Activated T-cell treated with anti-CD3 and anti-CD28 coated beads, Interleukin-2, amount 50 U/mL, for 1 hour (primary cell): Measurements from ENCODE around the gene ZFYVE28.
A peak's percentile ranks its signal among the peaks of the same experiment; 100 is the strongest.

Experiments used
- DNase-seq: peaks from one replicate; pipeline ENCODE4 v3.0.0-alpha.2; 2020

ZFYVE28 gene

GRCh38 chr4:2366252-2367192 is 51.9 kb downstream of the ZFYVE28 start:
- no peak for DNase-seq

GRCh38 chr4:2365913-2366210 is 52.6 kb downstream of the ZFYVE28 start:
- no peak for DNase-seq

GRCh38 chr4:2365054-2365912 is 53.2 kb downstream of the ZFYVE28 start:
- no peak for DNase-seq

GRCh38 chr4:2364654-2365053 is 53.8 kb downstream of the ZFYVE28 start:
- peak; percentile 67 for DNase-seq

GRCh38 chr4:2363951-2364653 is 54.3 kb downstream of the ZFYVE28 start:
- no peak for DNase-seq

GRCh38 chr4:2363056-2363721 is 55.3 kb downstream of the ZFYVE28 start:
- DNase-seq, result no peak

GRCh38 chr4:2362266-2363055 is 56.0 kb downstream of the ZFYVE28 start:
- no peak for DNase-seq

GRCh38 chr4:2361366-2362265 is 56.8 kb downstream of the ZFYVE28 start:
- DNase-seq, result no peak

GRCh38 chr4:2360396-2360730 is 58.1 kb downstream of the ZFYVE28 start:
- DNase-seq, result no peak

- no peak for DNase-seq
Observed at GRCh38 chr4:2359591-2360395, 58.7 kb downstream of the ZFYVE28 start.

GRCh38 chr4:2357821-2358745 is 60.4 kb downstream of the ZFYVE28 start:
- no peak for DNase-seq

GRCh38 chr4:2356123-2357069 is 62.0 kb downstream of the ZFYVE28 start:
- no peak for DNase-seq

- DNase-seq, result peak; percentile 38
Observed at GRCh38 chr4:2354760-2355159, 63.7 kb downstream of the ZFYVE28 start.

GRCh38 chr4:2354118-2354517 is 64.3 kb downstream of the ZFYVE28 start:
- DNase-seq, result peak; percentile 54

- no peak for DNase-seq
Observed at GRCh38 chr4:2353222-2354107, 65.0 kb downstream of the ZFYVE28 start.

- peak; percentile 12 for DNase-seq
Observed at GRCh38 chr4:2352729-2353221, 65.7 kb downstream of the ZFYVE28 start.
